Stimulated activated naive B cell treated with anti-CD40 and anti-IgM and Interleukin-4, amounts not matched to agents 10 μg/mL and 1 μg/mL and 100 μg/mL, for 72 hours (primary cell): ENCODE results near the gene OPRM1.
"Not testable (repeated sequence)": the region's sequence is repeated elsewhere in the genome, so short reads cannot be mapped to it uniquely, and the experiment has no call there.

Experiments
- ATAC-seq, 2 donors: fragments of 150-1000 bp; cut with Tn5 transposase; replicated peaks; 2 replicates each; pipeline ENCODE4 v1.10.0; 2021; ENCODE audit warnings: moderate library complexity in 1 of 2
- DNase-seq: peaks from one replicate; pipeline ENCODE4 v3.0.0; 2021
- H3K27ac Mint-ChIP-seq: one replicate; pipeline ENCODE4 v1.8.0; 2022; ENCODE audit warnings: mild to moderate bottlenecking, mixed read lengths
- H3K27me3 Mint-ChIP-seq, 2 donors: one replicate each; pipeline ENCODE4 v1.8.0; 2022; ENCODE audit warnings: mixed read lengths in 2 of 2
- H3K36me3 Mint-ChIP-seq, 2 donors: one replicate each; pipeline ENCODE4 v1.8.0; 2022; ENCODE audit warnings: mixed read lengths in 2 of 2, mild to moderate bottlenecking in 1 of 2
- H3K4me1 Mint-ChIP-seq, 2 donors: one replicate each; pipeline ENCODE4 v1.8.0; 2022; ENCODE audit warnings: mixed read lengths in 2 of 2, mild to moderate bottlenecking in 1 of 2
- H3K4me3 Mint-ChIP-seq, 2 donors: one replicate each; pipeline ENCODE4 v1.8.0; 2022; ENCODE audit warnings: mild to moderate bottlenecking in 2 of 2, mixed read lengths in 2 of 2, moderate library complexity in 1 of 2
- H3K9me3 Mint-ChIP-seq, 2 donors: one replicate each; pipeline ENCODE4 v1.8.0; 2022; ENCODE audit warnings: mixed read lengths in 2 of 2, mild to moderate bottlenecking in 1 of 2

The OPRM1 gene

DNA sequence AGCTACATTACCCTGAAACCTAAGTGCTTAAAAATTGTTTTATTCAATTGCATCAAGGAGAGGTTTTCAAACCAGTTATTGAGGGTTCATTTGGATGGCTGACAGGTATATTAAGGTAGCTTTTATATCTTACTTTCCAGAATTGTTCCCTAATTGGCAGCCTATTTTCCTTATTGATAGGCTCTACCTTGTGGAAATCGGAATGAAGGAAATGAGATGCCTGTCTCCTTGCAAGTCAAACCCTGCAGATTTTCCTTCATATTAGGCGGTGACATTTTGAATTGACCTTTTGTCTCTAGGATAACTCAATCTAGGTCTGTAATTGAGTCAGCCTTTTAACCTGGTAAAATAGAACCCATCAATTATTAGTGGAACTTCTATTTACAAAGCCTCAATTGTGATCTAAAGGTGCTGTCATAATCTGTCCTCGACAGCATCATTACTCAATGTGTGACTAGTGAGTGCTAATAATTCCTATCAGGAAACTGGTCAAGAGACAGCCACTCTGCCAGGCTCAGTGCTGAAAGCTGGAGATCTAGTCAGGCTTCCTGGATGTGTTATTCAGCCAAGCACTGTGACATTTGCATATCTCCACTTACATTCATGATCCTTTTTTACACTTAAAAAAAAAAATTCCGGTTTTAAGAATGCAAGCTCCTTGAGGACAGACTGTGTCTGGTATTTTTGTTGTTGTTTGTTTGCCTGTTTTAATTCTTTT is 20.1 kb downstream of the OPRM1 start:
- Mint-ChIP-seq H3K9me3 (peaks cover 4 to 6% of the 10 kb centered on the region in 2 donors), H3K36me3 (no peaks in the 10 kb centered on the region), H3K4me3 (no peak overlapping the region), H3K4me1 (no peaks in the 10 kb centered on the region), H3K27me3 (no peaks in the 10 kb centered on the region), H3K27ac (no peak overlapping the region)
- DNase-seq (no peak), ATAC-seq (no peak)

DNA sequence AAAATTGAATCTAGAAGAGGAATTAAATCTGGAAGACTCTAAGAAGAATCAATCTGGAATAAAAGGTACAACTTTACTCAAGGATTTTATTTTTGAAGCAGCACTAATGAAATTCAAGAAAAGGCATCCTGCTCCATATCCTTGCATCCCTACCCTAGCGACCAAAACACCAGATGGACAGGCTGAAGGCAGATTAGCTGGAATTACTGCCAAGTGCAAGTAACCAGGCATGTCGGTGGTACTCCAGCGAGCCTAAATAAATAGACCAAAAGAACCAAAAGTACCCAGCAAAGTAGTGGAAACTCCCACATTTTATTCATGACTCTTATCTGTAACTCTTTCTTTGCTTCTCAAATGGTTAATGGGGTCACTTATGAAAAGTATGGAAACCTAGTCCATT is 21.0 kb downstream of the OPRM1 start:
- H3K27ac Mint-ChIP-seq: no peak overlapping the region
- no peaks in the 10 kb centered on the region for H3K27me3 Mint-ChIP-seq
- DNase-seq: no peak
- no peak for ATAC-seq
- no peaks in the 10 kb centered on the region for H3K36me3 Mint-ChIP-seq
- H3K4me1 Mint-ChIP-seq: no peaks in the 10 kb centered on the region
- no peak overlapping the region for H3K4me3 Mint-ChIP-seq
- H3K9me3 Mint-ChIP-seq: peaks cover 4 to 6% of the 10 kb centered on the region in 2 donors

DNA sequence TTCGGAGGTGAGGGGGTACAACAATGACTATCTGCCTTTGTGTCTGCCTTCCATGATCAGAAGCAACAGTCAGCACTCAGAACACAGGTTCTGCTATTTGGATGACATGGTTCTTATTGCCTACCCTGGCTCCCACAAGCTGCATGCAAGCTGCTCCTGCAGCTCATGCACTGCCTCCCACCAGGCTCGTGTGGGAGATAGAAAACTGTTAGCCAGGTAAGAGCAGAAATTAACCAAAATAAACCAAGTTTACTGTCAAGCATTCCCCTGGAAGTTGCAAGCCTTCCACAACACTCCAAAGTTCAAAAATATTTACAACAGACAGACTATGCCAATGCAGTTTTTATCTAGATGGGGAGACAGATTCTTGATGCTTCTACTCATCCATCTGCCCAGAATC is 31.0 kb downstream of the OPRM1 start:
- H3K27me3 Mint-ChIP-seq: no peaks in the 10 kb centered on the region
- no peaks in the 10 kb centered on the region for H3K4me1 Mint-ChIP-seq
- DNase-seq: no peak
- H3K4me3 Mint-ChIP-seq: no peak overlapping the region
- ATAC-seq: no peak
- peaks cover 0 to 6% of the 10 kb centered on the region in 2 donors for H3K9me3 Mint-ChIP-seq
- no peak overlapping the region for H3K27ac Mint-ChIP-seq
- no peaks in the 10 kb centered on the region for H3K36me3 Mint-ChIP-seq

DNA sequence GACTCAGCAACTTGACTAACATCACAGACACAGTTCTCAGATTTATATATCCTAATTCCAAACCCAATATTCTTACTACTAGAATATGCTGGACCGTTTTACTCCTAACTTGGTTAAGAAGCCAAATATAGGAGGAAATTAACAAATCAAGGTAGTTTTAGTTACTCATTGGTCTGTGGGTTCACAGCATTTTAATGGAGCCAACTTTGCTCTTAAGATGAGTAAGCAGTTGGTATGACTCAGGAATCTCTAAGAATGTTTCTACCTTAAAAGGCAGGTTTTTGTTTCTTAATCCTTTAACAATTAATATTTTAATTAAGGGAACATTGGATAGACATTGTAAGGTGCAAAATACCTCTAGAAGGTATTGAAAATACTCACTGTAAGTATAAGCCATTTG is 31.6 kb downstream of the OPRM1 start:
- Mint-ChIP-seq H3K27ac (no peak overlapping the region), H3K4me1 (no peaks in the 10 kb centered on the region), H3K27me3 (no peaks in the 10 kb centered on the region), H3K9me3 (peaks cover 0 to 6% of the 10 kb centered on the region in 2 donors), H3K4me3 (no peak overlapping the region), H3K36me3 (no peaks in the 10 kb centered on the region)
- ATAC-seq (no peak), DNase-seq (no peak)

DNA sequence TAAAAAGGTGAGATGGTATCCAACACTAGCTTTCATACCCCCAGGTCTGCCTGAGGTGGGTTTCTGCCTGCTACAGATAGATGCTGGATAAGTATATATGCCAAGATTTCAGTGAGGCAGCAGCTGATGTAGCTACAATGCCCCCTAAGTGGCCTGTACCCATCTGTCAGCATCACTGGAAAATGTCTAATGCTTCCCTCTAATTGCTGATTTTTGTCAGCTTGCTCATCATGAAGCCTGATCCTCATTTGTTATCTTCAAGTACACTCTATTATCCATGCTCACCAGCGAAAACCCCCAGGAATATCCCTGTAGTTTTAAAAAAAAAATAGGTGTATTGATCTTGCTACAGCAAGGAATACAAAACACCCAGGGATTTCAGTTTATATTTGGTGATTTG is 32.2 kb downstream of the OPRM1 start:
- no peak overlapping the region for H3K4me3 Mint-ChIP-seq
- no peaks in the 10 kb centered on the region for H3K27me3 Mint-ChIP-seq
- no peak for DNase-seq
- no peaks in the 10 kb centered on the region for H3K36me3 Mint-ChIP-seq
- ATAC-seq: no peak
- no peaks in the 10 kb centered on the region for H3K4me1 Mint-ChIP-seq
- H3K9me3 Mint-ChIP-seq: peaks cover 0 to 6% of the 10 kb centered on the region in 2 donors
- H3K27ac Mint-ChIP-seq: no peak overlapping the region

DNA sequence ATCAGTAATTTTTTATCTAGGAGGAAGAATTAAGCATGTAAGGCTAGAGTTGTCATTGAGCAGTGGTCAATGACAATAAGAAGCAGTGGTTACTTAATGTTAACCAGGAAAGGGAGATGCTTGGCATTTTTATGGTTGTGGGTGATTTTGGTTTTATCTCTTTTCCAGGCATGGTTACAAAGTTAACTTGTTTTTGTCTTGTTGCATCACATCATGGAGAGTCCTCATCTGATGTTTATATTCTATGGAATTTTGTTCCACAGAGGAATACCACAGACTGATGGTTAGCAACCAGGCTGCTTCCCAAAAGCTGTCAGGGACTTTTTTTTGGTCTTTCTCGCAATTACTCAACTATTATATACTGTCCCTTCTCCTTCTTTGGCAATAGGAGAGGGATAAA is 32.7 kb downstream of the OPRM1 start:
- ATAC-seq: no peak
- DNase-seq: no peak
- H3K27me3 Mint-ChIP-seq: no peaks in the 10 kb centered on the region
- no peak overlapping the region for H3K4me3 Mint-ChIP-seq
- H3K27ac Mint-ChIP-seq: no peak overlapping the region
- H3K4me1 Mint-ChIP-seq: no peaks in the 10 kb centered on the region
- peaks cover 0 to 6% of the 10 kb centered on the region in 2 donors for H3K9me3 Mint-ChIP-seq
- H3K36me3 Mint-ChIP-seq: no peaks in the 10 kb centered on the region

DNA sequence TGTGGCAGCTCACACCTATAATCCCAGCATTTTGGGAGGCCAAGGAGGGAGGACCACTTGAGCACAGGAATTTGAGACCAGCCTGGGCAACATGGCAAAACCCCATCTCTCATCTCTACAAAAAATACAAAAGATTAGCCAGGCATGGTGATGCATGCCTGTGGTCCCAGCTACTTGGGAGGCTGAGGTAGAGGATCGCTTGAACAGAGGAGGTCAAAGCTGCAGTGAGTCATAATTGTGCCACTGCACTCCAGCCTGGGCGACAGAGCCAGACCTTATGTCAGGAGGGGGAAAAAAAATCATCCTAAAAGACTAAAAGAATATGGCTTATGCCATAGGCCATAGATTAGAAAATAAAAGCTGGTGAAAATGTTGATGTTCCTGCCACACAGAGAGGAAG is 39.6 kb downstream of the OPRM1 start:
- H3K36me3 Mint-ChIP-seq, H3K27ac Mint-ChIP-seq, H3K9me3 Mint-ChIP-seq, DNase-seq, ATAC-seq, H3K4me3 Mint-ChIP-seq, H3K4me1 Mint-ChIP-seq, H3K27me3 Mint-ChIP-seq: not testable (repeated sequence)

DNA sequence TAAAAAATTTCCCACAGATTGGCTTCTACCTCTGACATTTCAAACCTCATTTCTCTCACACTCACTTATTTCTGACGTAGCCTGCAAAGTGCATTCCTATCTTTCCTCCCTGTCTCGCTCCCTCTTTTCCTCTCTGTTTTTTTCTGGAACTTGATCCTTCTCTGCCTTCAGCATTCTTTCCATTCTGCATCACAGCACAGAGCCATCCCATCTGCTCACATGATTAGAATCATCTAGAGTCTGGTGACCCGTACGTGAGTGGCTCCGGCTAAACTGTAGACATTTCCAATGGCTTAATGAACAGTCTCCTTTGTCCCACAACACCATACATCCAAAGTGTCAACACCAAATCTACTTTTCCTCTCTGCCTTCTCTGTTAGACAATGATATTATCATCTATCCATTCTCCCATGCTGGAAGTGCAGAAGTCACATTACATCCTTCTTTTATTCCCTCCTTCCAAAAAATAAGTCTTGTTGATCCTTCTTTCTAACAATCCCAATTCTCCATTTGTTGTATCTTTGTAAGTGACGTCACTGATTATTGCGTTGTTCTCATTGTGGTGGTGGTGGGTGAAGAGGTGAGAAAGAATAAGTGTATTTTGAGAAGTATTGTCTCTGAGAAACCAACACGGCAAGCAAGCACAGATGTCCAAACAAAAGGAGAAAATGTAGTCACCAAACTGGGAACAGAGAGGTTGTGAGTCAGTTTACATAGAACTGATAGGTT is 41.6 kb downstream of the OPRM1 start:
- Mint-ChIP-seq H3K9me3 (peaks cover 2 to 4% of the 10 kb centered on the region in 2 donors), H3K27me3 (no peaks in the 10 kb centered on the region), H3K4me1 (no peaks in the 10 kb centered on the region), H3K36me3 (no peaks in the 10 kb centered on the region), H3K4me3 (no peak overlapping the region), H3K27ac (no peak overlapping the region)
- ATAC-seq (no peak), DNase-seq (no peak)

DNA sequence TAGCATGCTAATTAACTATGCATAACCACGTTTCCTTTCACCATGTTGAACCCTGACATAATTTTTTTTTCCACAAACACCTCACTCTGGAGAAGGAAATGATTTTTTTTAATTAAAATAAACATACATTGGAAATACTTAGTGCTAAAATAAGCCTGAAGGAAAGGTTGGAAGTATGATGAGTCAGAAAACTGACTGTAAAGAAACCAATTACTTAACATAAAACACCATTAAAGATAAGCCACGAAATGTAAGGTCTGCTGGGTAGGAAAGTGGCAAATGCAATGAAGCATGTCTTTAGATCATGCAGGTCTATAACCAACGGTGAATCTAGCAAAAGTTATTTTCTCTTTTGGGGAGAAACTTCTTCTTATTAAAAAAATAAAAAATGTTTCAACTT is 47.5 kb downstream of the OPRM1 start:
- no peak for ATAC-seq
- Mint-ChIP-seq H3K27me3 (no peaks in the 10 kb centered on the region), H3K4me1 (no peaks in the 10 kb centered on the region), H3K9me3 (peaks cover 2 to 4% of the 10 kb centered on the region in 2 donors), H3K27ac (no peak overlapping the region), H3K4me3 (no peak overlapping the region), H3K36me3 (no peaks in the 10 kb centered on the region)
- no peak for DNase-seq

DNA sequence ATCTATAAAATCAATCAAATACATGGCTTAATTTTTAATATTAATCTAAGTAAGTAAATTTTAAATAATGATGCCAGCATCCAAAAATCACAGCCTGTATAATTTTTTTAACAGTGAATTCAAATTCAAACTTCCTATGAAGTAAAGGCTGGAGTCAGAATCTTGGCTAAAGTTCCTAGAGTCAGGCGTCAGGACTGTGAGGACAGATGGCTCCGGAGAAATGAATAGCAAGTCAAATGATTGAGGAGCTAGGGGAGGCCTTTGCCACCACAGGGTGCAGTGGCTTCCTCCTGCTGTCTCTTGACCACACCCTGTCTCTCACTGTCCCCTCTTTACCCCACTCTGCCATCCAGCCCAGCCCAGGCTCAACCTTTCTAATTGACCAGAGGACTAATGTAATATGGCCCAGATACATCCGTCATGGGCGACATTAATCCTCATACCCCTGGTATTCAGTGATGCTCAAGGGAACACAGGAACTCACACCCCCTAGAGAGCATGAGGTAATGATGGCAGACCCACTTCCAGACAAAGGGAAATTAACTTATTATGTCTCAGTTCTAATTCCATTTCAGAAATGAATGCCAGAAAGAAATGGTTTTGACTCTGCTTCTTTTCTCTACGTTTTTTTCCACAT is 53.4 kb downstream of the OPRM1 start:
- H3K4me3 Mint-ChIP-seq: no peak overlapping the region
- no peaks in the 10 kb centered on the region for H3K36me3 Mint-ChIP-seq
- H3K27ac Mint-ChIP-seq: no peak overlapping the region
- ATAC-seq (no peak), DNase-seq (no peak)
- no peaks in the 10 kb centered on the region for H3K9me3 Mint-ChIP-seq
- H3K27me3 Mint-ChIP-seq: no peaks in the 10 kb centered on the region
- H3K4me1 Mint-ChIP-seq: no peaks in the 10 kb centered on the region

DNA sequence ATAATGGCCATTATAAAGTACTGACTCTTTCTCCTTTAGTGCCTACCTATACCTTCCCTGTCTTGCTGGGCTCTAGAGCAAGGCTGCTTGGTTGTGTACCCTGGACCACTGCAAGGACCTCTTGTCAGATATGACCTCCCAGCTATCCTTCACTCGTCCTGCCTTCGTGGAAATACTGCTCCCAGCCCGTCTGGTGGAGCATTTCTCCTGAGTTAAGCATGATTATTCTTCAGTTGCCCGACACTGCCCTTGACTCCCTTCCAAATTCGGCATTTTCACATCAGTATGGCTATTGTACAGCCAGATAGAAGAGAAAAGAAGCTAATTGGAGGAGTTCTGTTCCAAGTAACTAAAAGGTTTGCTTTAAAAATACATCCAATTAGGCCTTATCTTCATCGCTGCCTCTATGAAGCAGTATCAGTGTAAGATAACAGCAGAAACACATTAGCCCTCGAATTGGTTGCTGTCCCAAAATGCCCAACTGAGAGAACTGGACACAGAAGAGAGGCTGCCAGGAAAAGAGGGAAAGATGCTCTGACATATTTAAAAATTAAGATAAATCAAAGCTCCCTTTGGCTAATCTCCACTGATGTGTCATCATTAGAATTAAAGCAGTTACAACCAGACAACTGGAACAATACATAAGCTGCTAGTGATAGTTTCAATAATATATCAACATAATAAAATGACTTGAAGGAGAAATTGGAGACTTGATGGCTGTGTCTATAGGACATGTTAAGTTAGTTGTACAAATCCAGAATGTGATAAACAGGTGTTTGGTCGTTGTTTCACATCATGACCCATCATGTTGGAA is 54.4 kb downstream of the OPRM1 start:
- Mint-ChIP-seq H3K36me3 (no peaks in the 10 kb centered on the region), H3K27ac (no peak overlapping the region), H3K4me3 (no peak overlapping the region), H3K9me3 (no peaks in the 10 kb centered on the region), H3K27me3 (no peaks in the 10 kb centered on the region), H3K4me1 (no peaks in the 10 kb centered on the region)
- DNase-seq (no peak), ATAC-seq (no peak)

DNA sequence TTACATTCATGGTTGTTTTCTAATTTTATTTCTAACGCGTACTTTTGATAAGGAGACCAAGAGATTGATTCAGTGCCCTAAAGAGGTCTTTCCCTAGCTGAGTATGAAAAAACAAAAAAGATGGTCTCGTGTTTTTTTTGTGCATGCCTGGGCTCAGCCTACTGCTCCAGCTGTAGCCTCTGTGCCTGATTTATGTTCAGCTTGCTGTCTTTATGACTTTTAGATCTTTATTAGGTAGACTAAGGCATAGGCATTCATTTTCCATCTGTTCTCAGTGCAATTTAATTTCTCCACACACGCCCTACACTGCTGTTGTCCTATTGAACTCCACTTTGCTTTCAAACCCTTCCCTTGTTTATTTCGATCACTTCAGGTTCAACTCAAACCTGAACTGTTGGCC is 56.5 kb downstream of the OPRM1 start:
- Mint-ChIP-seq H3K27me3 (no peaks in the 10 kb centered on the region), H3K27ac (no peak overlapping the region), H3K4me3 (no peak overlapping the region), H3K9me3 (peaks cover 0 to 3% of the 10 kb centered on the region in 2 donors), H3K36me3 (no peaks in the 10 kb centered on the region), H3K4me1 (no peaks in the 10 kb centered on the region)
- DNase-seq: no peak
- ATAC-seq: no peak

DNA sequence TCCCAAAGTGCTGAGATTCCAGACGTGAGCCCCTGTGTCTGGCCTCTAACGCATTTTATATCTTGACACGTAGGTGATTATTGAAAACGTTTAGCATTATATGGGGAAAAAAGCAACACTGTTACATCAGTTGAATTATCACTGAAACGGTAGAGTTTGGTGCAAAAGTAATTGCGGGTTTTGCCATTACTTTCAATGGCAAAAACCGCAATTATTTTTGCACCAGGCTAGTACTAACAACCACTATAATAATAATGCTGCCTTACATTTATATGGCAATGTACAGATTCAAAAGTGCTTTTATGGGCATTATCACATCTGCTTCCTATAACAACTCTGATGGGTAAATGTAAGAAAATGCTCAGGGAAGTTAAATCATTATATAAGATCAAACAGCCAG is 57.3 kb downstream of the OPRM1 start:
- H3K27ac Mint-ChIP-seq: no peak overlapping the region
- no peak overlapping the region for H3K4me3 Mint-ChIP-seq
- DNase-seq (no peak), ATAC-seq (no peak)
- H3K36me3 Mint-ChIP-seq: no peaks in the 10 kb centered on the region
- peaks cover 0 to 3% of the 10 kb centered on the region in 2 donors for H3K9me3 Mint-ChIP-seq
- H3K27me3 Mint-ChIP-seq: no peaks in the 10 kb centered on the region
- H3K4me1 Mint-ChIP-seq: no peaks in the 10 kb centered on the region

DNA sequence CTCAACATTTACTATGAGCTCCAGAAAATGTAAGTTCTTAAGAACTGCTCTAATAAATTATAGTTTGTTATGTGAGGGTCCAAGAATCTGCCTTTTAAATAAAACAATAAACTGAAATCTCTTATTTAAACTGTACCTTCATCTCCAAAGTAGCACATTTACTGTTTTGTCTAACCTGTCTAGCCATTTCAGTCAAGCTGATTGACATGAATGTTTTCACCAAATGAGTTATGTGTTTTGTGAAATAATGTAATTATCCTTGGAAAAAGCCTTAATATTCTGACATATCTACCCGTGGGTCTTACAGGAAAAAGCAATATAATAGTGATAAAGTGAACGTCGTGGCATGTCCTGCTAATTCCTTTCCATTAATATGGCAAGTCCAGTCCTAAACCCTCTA is 57.8 kb downstream of the OPRM1 start:
- no peak overlapping the region for H3K4me3 Mint-ChIP-seq
- no peak overlapping the region for H3K27ac Mint-ChIP-seq
- ATAC-seq: no peak

More for the DNA sequence above, 57.8 kb downstream of the OPRM1 start:
- Mint-ChIP-seq H3K36me3 (no peaks in the 10 kb centered on the region), H3K9me3 (peaks cover 0 to 3% of the 10 kb centered on the region in 2 donors), H3K27me3 (no peaks in the 10 kb centered on the region), H3K4me1 (no peaks in the 10 kb centered on the region)
- no peak for DNase-seq
